Left ventricle myocardium superior (tissue), 1 donor: ENCODE results near the gene HGFAC. TPM values are rescaled to one million over a fixed set of nuclear protein-coding genes. Genes with fewer than 3 reads are reported as not detected.

ENCODE experiments used
- ATAC-seq: fragments of 200-7000 bp; cut with Tn5 transposase; one replicate; pipeline ENCODE4 v1.9.1; 2020; ENCODE audit warnings: mild to moderate bottlenecking, moderate library complexity
- DNase-seq: peaks from one replicate; pipeline ENCODE4 v3.0.0-alpha.2; 2020
- intact Hi-C: fragments of 100-400 bp; cut with micrococcal nuclease; formaldehyde crosslinking; loops from one replicate; pipeline ENCODE4 v1.11.0; 2022
- long read RNA-seq: library from polyadenylated mRNA; unstranded; transcript quantifications from one replicate; pipeline ENCODE4 v2.0.0, GENCODE V29; 2021
- total RNA-seq: library from RNA; stranded (reverse); fragmentation: NEBNext Ultra II Directional; extraction: Animal tissue kit (Norgen Biotek cat#: 25700); gene quantifications from one replicate; pipeline ENCODE4 v1.2.1, GENCODE V29; 2021
- donor health status: DM: no; HTN: yes; CAD: no; lungs with severe emphysema.

Gene HGFAC
- total RNA-seq = 0.67 TPM
- long read RNA-seq = 0 reads

- DNase-seq (peak; percentile 21), ATAC-seq (no peak)
- intact Hi-C loops = loop anchor here (10.0 kb wide), 1 partner anchor 97 kb away; no protein-coding TSS in a partner anchor
Measured at GRCh38 chr4:3441501-3442459, at the start of gene HGFAC. TSS of gene HGFAC (plus strand) at chr4:3441968. CDS start at chr4:3442002, 34 bp downstream.

- intact Hi-C loops = no loop called here
- ATAC-seq (no peak), DNase-seq (no peak)
Measured at GRCh38 chr4:3392321-3392720, 49.4 kb upstream of the HGFAC start.

GRCh38 chr4:3393171-3393570, 48.6 kb upstream of the HGFAC start:
- ATAC-seq (no peak), DNase-seq (no peak)
- intact Hi-C loops = no loop called here

GRCh38 chr4:3396600-3396999, 45.2 kb upstream of the HGFAC start:
- ATAC-seq (no peak), DNase-seq (no peak)
- intact Hi-C loops = no loop called here

- DNase-seq (no peak), ATAC-seq (no peak)
- intact Hi-C loops = no loop called here
Measured at GRCh38 chr4:3397128-3397527, 44.6 kb upstream of the HGFAC start.

GRCh38 chr4:3399277-3400194, 42.2 kb upstream of the HGFAC start:
- no peak for DNase-seq
- peak; percentile 94 for ATAC-seq
- intact Hi-C loops = no loop called here

- intact Hi-C loops = no loop called here
- ATAC-seq (no peak), DNase-seq (no peak)
Measured at GRCh38 chr4:3401436-3402171, 40.2 kb upstream of the HGFAC start.

- intact Hi-C loops = no loop called here
- peak; percentile 71 for ATAC-seq
- peak; percentile 64 for DNase-seq
Measured at GRCh38 chr4:3402491-3403347, 39.0 kb upstream of the HGFAC start.

- ATAC-seq = no peak
- DNase-seq = no peak
Measured at GRCh38 chr4:3403348-3403906, 38.3 kb upstream of the HGFAC start.

GRCh38 chr4:3404546-3404945, 37.2 kb upstream of the HGFAC start:
- ATAC-seq (no peak), DNase-seq (no peak)
- intact Hi-C loops = no loop called here

More at GRCh38 chr4:3403348-3403906, 38.3 kb upstream of the HGFAC start:
- intact Hi-C loops = no loop called here

- ATAC-seq = no peak
- no peak for DNase-seq
- intact Hi-C loops = no loop called here
Measured at GRCh38 chr4:3405176-3405575, 36.6 kb upstream of the HGFAC start.

GRCh38 chr4:3406021-3406420, 35.7 kb upstream of the HGFAC start:
- no peak for DNase-seq
- intact Hi-C loops = no loop called here
- no peak for ATAC-seq

- intact Hi-C loops = no loop called here
- DNase-seq (no peak), ATAC-seq (no peak)
Measured at GRCh38 chr4:3406431-3406830, 35.3 kb upstream of the HGFAC start.

- intact Hi-C loops = no loop called here
- DNase-seq (no peak), ATAC-seq (no peak)
Measured at GRCh38 chr4:3407171-3407771, 34.5 kb upstream of the HGFAC start.

- ATAC-seq (no peak), DNase-seq (no peak)
- intact Hi-C loops = no loop called here
Measured at GRCh38 chr4:3407930-3408792, 33.6 kb upstream of the HGFAC start.

GRCh38 chr4:3408793-3409330, 32.9 kb upstream of the HGFAC start:
- no peak for ATAC-seq
- peak; percentile 15 for DNase-seq
- intact Hi-C loops = no loop called here
